ENCODE measurements around the gene RBM26.
"Not testable (repeated sequence)": the region's sequence is repeated elsewhere in the genome, so short reads cannot be mapped to it uniquely, and the experiment has no call there.

RBM26 gene

DNA sequence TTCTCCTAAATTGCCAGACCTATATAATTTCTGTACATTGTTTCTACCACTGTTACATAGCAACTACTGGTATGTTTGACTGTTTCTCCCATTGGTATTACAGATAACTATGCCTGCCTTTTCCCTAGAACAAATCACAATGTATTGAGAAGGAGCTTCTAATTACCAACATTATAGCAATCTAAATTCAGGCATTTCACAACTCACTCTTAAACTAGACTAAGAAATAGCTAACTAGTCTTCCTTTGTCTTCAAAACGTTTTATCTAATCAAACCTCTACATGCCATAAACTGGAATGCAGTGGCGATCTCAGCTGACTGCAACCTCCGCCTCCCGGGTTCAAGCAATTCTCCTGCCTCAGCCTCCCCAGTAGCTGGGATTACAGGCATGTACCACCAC, 18.2 kb downstream of the RBM26 start:
- DNase-seq (ENCODE audit: extremely low read depth in 1 of 2, low read depth in 1 of 2): no peak

DNA sequence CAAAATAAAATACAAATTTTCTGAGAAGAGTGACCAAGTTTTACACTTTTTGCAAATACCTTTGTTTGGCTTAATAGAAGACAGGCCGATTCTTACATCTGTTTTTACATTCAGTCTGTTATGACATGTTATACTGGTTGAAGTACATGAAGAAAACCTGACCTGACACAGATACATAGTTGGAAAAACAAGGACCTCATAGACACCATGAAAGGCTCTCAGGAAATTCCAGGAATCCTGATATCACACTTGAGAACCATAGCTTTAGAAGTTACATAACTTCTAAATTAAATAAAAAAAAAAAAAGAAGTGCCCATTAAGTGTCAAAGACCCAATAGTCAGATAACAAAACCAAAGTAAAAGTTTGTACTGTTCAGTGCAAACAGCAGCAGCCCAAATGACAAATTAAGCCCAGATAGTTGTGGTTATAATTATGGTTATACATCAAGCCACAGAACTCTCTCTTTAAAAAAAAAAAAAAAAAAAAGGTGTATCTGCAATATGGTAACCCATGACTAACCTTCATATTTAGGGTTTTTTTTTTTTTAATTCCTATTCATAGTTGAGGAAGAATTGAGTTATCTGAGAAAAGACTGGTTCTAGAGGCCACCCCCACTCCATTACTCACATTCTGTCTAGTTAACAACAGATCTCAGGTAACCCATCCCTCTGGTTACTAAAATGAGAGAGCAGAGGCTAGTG, 19.8 kb downstream of the RBM26 start:
- peak in 1 of 2 donors; percentile 18 for DNase-seq (ENCODE audit: extremely low read depth in 1 of 2, low read depth in 1 of 2)

DNA sequence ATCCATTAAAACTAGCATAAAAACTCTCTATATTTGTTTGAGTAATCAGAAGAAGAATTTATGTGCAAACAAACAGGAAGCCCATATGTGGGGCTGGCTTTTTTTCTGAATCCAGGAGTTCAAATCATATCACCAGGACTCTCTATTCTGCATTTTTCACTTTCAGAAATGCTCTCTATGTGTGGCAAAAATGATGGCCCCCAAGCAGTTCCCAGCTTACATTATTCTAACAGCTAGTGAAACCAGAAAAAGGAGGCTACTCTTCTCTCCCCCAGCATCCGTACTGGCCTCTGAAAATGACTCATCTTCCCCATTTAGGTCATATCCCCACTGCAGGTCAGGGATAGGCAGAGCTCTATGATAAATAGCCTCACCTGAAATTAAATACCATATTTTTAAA, 20.4 kb downstream of the RBM26 start:
- DNase-seq (ENCODE audit: extremely low read depth in 1 of 2, low read depth in 1 of 2): peak in 1 of 2 donors; percentile 49

DNA sequence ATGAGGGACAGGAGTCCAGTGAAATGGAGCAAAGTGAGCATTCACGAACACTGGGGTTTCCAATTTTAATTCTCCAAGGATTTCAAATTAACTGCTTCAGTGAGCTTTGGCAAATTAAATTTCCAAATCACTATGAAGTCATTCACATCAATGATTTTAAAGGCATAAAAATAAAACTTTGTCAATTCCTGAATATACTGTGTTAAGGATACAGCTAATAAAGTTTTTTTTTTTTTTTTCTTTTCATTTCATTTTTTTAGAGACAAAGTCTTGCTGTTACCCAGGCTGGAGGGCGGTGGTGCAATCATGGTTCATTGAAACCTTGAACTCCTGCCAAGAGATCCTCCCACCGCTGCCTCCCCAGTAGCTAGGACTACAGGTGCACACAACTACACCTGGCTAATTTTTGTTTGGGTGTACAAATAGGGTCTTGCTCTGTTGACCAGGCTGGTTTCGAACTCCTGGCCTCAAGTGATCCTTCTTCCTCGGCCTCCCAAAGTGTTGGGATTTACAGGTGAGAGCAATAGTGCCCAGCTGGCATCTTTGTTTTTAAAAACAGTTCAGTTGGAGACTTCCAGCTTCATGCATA, 21.9 kb downstream of the RBM26 start:
- DNase-seq (ENCODE audit: extremely low read depth in 1 of 2, low read depth in 1 of 2): no peak

DNA sequence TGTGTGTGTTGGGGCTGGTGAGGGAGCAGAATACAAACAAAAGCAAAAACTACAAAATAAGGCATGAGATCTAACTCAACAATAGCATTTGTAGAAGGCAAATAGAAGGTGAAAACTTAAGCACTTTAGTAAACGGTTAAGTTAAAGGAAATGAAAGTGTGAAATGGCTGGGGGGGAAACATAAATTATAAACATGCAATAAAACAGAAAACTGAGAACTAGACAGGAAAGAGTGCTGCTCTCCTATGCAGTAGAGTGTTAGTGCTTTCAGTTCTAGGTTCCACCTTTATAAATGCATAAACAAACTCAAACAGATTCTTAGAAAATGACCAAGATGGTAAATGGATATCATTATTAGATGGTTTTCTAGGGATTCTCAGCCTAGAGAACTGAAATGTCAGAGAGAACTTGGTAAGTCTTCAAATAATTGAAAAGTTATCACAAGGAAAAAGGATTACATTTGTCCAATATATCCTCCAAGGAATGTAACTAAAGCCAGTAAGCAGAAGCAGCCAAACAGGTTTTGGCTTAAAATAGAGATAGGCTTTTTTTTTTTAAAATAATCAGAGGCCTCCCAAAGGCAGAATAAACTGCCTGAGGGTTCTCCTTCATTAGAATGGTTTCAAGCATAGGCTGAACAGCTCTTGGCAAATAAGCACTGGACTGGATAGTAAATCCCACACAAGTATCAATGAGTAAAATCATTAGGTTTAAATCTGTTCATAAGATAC, 23.3 kb downstream of the RBM26 start:
- no peak for DNase-seq (ENCODE audit: extremely low read depth in 1 of 2, low read depth in 1 of 2)

DNA sequence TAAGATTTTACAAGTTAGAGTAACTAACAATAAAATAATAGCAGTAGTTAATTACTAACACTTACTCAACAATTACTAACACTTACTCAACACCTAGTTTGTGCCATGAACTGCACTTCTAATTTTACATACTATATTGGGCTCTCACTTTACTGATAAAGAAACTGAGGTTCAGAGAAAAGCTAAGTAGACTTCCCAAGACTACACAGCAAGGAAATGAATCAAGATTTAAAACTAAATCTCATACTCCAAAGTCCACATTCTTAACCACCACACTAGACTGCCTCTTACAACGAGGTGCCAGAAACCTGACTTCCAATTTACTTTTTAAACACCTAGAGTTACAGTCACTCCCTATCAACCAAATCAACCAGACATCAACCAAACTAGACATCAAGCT, 25.1 kb downstream of the RBM26 start:
- no peak for DNase-seq (ENCODE audit: extremely low read depth in 1 of 2, low read depth in 1 of 2)

DNA sequence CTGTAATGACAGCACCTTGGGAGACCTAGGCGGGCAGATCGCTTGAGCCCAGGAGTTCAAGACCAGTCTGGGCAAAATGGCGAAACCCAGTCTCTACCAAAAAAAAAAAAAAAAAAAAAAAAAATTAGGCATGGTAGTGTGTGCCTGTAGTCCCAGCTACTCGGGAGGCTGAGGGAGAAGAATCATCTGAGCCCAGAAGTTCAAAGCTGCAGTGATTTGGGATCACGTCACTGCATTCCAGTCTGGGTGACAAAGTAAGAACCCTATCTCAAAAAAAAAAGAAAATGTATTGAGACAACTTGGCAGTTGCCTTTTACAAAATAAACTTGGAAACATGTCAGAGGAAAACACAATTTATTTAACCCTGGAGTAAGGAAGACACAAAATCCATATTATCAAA, 26.8 kb downstream of the RBM26 start:
- DNase-seq (ENCODE audit: extremely low read depth in 1 of 2, low read depth in 1 of 2): no peak

DNA sequence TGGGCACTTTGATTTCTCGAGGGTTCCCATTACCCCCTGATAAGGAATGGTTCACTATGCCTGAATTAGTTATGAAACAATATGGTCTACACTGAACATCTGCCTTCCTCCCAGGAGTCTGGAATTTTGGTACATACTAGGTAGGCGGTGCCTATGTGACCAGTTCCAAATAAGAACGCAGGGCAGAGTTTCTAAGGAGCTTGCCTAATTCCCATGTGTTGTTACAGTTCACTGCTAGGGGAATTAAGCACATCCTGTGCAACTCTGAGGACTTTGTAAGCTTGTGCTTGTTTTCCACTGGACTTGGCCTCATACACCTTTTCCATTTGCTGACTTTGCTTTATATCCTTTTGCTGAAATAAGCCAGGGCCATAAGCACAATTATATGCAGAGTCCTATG, 29.2 kb downstream of the RBM26 start:
- DNase-seq (ENCODE audit: extremely low read depth in 1 of 2, low read depth in 1 of 2): no peak

DNA sequence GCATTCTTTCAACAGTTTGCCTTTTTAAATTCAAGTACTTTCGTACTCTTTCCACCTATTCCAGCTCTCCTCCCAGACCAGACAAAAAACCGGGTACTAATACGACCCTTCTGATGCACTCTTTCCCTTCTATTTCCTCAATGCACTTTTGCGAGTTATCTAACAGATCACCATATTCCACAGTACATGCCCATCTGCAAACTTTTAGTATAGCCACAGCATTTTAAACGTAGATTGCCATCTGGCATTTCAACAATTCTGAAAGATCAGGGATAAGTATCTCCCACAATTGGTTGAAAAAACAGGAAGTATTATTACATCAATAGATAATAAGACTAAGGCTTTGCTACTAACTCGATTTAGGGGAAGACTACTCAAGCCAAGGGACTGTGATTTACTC, 31.5 kb downstream of the RBM26 start:
- DNase-seq (ENCODE audit: extremely low read depth in 1 of 2, low read depth in 1 of 2): no peak

DNA sequence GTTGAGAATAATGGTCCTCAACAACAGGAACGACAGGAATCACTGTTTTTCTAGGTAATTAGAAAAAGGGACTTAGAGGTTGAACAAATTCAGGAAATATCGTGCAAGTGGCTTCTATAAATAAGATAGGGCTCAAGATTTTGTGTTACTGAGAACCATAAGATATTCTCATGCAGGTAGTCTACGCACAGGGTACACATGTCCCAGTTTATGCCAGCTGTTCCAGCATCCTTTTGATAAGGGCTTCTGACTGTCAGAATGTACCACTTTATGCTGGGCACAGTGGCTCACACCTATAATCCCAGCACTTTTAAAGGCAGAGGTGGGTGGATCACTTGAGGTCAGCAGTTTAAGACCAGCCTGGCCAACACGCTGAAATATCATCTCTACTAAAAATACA, 32.1 kb downstream of the RBM26 start:
- DNase-seq (ENCODE audit: extremely low read depth in 1 of 2, low read depth in 1 of 2): no peak

DNA sequence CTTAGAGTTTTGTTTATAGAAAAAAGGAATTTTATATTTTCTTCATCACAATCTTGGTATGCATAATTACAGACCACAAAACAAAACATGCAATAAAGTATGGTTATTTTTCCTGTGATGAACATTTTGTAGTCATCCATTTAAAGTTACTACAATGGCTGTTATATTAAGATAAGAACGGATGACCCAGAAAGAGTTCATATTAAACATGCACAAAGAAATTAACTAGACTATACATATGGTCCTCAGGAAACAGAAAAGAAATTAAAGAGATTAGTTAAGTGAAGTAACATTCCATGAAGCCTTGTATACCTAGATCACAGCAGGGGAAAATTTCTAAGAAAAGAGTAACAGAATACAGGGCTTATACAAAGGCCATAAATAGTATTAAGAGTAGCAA, 36.8 kb downstream of the RBM26 start:
- no peak for DNase-seq (ENCODE audit: extremely low read depth in 1 of 2, low read depth in 1 of 2)

DNA sequence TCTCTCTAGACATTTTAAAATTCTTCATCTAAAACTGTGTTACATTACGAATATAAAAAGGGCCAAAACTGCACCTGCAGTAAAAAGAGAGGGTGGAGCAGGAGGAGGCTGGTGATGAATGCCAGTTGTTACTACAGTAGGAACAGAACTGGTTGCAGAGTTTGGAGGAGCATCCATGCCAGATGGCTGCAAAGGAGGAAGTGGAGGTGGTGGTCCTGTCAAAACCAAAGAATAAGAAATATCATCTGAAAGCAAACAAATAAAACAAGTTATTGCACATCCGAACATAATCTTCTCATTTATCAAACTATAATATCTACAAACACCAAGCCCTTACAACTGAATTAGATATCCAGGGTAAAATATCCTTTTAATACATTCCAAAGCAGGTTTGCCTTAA, 40.1 kb downstream of the RBM26 start:
- DNase-seq (ENCODE audit: extremely low read depth in 1 of 2, low read depth in 1 of 2): no peak

DNA sequence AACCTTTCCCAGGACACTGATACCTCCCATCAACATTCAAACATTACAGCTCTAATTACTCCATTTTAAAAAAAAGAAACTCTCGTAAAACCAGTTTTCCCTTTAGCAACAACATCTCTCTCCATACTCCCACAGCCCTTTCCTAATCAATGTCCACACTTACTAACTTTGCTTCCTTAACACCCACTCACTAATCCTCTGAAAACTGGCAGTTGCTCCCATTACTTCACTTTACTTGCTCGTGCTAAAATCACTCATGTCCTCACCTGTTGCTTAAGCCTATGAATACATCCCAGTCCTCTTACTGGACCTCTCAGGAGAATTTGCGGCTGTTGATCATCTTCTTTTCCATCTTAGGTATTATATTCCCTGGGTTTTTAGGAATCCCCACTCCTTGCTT, 44.8 kb downstream of the RBM26 start:
- DNase-seq (ENCODE audit: extremely low read depth in 1 of 2, low read depth in 1 of 2): no peak

DNA sequence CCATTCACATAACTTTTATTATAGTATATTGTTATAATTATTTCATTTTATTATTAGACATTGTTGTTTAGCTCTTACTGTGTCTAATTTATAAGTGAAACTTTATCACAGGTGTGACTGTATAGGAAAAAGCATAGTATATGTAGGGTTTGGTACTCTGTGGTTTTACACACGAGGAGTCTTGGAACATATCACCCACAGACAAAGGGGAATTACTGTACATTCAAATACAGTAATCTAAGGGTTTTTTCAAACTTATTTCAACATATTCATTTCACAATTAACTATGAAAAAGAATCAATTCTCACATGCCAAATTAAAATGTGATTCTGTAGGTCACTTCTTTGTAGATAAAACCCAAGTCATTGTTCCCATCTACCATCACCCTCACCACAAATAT, 46.0 kb downstream of the RBM26 start:
- DNase-seq (ENCODE audit: extremely low read depth in 1 of 2, low read depth in 1 of 2): no peak

DNA sequence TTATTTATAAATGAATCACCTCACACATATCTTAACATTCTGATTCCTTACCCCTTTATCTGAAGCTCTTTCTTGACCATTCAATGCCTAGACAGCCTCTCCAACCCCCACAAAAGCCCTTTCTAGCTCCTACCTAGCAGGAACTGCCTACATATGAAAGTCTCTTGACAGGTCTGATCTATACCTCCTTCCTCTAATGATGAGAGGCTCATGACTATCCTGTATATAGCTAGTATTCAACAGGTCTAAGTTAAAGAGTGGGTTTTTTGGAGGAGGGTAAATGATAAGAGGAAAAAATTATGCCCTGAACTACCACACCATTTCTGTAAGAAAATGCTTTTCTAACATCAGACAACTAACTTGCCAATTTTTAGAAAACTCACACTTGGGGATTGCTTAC, 47.0 kb downstream of the RBM26 start:
- no peak for DNase-seq (ENCODE audit: extremely low read depth in 1 of 2, low read depth in 1 of 2)

DNA sequence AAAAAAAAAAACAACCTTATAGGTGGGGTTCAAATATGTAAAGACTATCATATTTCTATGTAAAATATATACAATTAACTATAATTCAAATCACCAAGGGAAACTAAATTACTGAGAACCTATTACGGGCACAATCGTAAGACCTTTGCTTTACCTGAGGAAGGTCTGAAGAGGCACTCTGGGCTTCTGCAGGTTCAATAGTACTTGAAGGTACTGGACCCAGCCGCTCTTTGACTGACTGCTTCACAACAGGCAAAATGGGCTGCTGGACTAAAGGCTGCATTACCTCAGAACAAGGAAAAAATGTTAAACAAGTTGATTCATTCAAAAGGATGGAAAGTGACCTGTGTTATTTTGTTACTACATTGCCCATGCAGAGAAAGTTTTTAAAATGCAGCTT, 51.8 kb downstream of the RBM26 start:
- DNase-seq (ENCODE audit: extremely low read depth in 1 of 2, low read depth in 1 of 2): no peak

DNA sequence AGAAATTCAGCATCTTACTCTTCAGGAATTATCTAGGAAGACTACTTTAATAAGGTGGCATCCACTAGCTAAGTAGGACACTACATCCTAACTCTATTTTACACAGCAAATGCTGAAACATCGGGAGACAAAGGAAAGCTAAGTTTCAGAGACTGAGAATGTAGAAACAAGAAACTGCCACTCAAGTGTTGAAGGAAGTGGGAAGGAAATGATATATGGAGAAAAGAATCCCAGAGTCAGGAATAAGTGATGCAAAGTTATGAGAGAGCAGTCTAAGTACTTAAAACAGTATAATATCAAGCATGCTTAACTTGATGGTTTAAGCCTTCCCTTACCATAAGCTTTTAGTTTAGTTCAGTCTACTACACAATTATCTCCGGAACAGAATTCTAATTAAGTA, 52.4 kb downstream of the RBM26 start:
- DNase-seq (ENCODE audit: extremely low read depth in 1 of 2, low read depth in 1 of 2): no peak

DNA sequence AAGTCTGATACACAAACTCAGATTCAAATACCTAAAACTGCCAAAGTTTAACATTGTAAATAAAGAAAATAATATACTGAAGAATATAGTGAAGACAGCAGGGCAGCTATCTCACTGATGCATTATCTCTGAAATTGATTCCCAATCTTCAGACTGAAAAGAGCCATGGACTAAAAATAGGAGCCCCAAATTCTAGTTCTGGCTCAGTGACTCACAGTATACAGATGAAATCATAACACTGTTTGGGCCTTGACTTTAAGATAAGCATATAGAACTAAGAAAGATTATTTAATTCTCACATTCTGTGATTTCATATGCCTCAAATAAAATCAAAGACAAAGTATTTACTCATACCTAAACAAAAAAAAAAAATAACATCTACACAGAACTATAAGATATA, 53.9 kb downstream of the RBM26 start:
- DNase-seq (ENCODE audit: extremely low read depth in 1 of 2, low read depth in 1 of 2): no peak

DNA sequence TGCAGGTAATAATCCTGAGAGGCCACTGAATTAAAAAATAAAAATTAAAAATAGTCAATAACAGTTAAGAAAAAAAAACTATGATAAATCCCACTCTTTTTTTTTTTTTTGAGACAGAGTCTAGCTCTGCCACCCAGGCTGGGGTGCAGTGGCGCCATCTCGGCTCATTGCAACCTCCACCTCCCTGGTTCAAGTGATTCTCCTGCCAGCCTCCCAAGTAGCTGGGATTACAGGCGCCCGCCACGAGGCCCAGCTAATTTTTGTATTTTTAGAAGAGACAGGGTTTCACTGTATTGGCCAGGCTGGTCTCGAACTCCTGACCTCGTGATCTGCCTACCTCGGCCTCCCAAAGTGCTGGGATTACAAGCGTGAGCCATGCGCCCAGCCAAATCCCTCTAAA, 56.4 kb downstream of the RBM26 start:
- not testable (repeated sequence) for DNase-seq (ENCODE audit: extremely low read depth in 1 of 2, low read depth in 1 of 2)

DNA sequence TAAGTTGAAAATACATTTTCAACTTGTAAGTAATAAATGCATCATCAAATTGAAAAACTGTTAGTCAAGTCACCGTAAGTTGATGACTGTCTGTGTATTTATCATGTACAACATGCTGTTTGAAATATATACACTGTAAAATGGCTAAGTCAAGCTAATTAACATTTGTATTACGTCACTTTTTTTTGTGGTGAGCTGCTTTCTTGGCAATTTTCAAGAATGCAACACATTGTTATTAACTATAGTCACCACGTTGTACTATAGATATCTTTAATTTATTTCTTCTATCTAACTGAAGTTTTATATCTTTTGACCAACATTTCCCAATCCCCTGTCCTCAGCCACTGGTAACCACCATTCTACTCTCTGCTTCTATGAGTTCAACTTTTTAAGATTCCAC, 57.0 kb downstream of the RBM26 start:
- DNase-seq (ENCODE audit: extremely low read depth in 1 of 2, low read depth in 1 of 2): no peak

DNA sequence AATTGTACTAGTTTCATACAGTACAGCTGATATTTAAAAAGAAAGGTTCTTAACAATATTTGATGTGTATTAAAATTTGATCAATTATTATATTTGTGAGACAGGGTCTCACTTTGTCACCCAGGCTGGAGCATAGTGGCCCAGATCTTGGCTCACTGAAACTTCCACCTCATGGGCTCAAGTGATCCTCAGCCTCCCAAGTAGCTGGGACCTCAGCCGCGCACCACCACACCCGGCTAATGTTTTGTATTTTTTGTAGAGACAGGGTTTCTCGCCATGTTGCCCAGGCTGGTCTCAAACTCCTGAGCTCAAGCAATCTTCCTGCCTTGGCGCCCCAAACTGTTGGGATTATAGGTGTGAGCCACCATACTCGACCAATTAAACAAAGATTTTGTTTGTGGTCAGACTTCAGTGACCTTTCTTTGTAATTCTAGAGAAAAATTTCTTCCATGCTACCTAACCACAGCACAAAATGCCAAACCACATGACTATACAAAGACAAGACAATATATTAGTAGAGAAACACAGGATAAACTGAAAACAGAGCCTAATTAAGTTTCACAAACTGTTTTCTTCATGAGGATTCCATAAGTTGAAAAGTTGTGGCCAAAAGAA, 59.6 kb downstream of the RBM26 start:
- DNase-seq (ENCODE audit: extremely low read depth in 1 of 2, low read depth in 1 of 2): no peak

DNA sequence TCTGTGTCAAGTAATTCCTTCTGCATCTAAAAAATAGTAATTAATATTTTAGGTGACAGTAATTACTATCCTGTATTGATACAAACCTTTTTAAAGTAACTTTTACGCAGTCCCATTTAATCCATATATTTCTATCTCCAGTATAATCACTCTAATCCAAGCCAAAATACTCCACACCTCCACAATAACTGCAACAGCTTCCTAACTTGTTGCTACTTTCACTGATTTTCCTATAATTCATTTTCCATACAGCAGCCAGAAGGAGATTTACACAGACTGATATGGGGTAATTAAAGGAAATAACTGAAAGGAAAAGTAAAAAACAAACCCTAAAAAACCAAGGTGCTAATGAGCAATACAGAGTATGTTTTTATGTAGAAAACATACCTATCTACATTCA, 64.9 kb downstream of the RBM26 start:
- DNase-seq (ENCODE audit: extremely low read depth in 1 of 2, low read depth in 1 of 2): no peak
